ENCODE measurements around the gene SLC17A1.

SLC17A1 gene

GRCh38 chr6:25831532-25832306 lies at the start of gene SLC17A1:
Gene SLC17A1, minus strand, starts transcription at chr6:25832052. Its CDS starts 1,495 bp downstream, at chr6:25830557.
- Histone ChIP-seq H3K36me3 (ENCODE audit: low read depth) (no peaks in the 10 kb centered on the region), H3K4me1 (ENCODE audit: insufficient read depth, poor library complexity, severe bottlenecking) (no peaks in the 10 kb centered on the region), H3K4me3 (ENCODE audit: severe bottlenecking) (no peak within 1 kb of the TSS), H3K27ac (ENCODE audit: poor library complexity, severe bottlenecking) (no peak within 1 kb of the TSS), H3K9me3 (ENCODE audit: severe bottlenecking) (no peaks in the 10 kb centered on the region), H3K27me3 (ENCODE audit: insufficient read depth, poor library complexity, severe bottlenecking) (peaks cover 16% of the 10 kb centered on the region)
- TF ChIP-seq CTCF (IDR thresholded peaks at IDR 0.05; ENCODE audit: poor library complexity, severe bottlenecking), result no peak
- no peak for DNase-seq (ENCODE audit: low spot score)
- ATAC-seq (ENCODE audit: low read depth), result no peak

GRCh38 chr6:25880601-25881000 lies 48.7 kb upstream of the SLC17A1 start:
- Histone ChIP-seq H3K4me1 (ENCODE audit: insufficient read depth, poor library complexity, severe bottlenecking) (peaks cover 4% of the 10 kb centered on the region), H3K27me3 (ENCODE audit: insufficient read depth, poor library complexity, severe bottlenecking) (no peaks in the 10 kb centered on the region), H3K9me3 (ENCODE audit: severe bottlenecking) (no peaks in the 10 kb centered on the region), H3K27ac (ENCODE audit: poor library complexity, severe bottlenecking) (no peak overlapping the region), H3K4me3 (ENCODE audit: severe bottlenecking) (no peak overlapping the region), H3K36me3 (ENCODE audit: low read depth) (no peaks in the 10 kb centered on the region)
- DNase-seq (ENCODE audit: low spot score) (no peak), ATAC-seq (ENCODE audit: low read depth) (no peak)
- TF ChIP-seq CTCF (IDR thresholded peaks at IDR 0.05; ENCODE audit: poor library complexity, severe bottlenecking), result no peak

GRCh38 chr6:25878721-25879322 lies 47.0 kb upstream of the SLC17A1 start:
- Histone ChIP-seq H3K4me3 (ENCODE audit: severe bottlenecking) (no peak overlapping the region), H3K27ac (ENCODE audit: poor library complexity, severe bottlenecking) (no peak overlapping the region), H3K4me1 (ENCODE audit: insufficient read depth, poor library complexity, severe bottlenecking) (peaks cover 4% of the 10 kb centered on the region), H3K27me3 (ENCODE audit: insufficient read depth, poor library complexity, severe bottlenecking) (no peaks in the 10 kb centered on the region), H3K9me3 (ENCODE audit: severe bottlenecking) (no peaks in the 10 kb centered on the region), H3K36me3 (ENCODE audit: low read depth) (no peaks in the 10 kb centered on the region)
- ATAC-seq (ENCODE audit: low read depth) (no peak), DNase-seq (ENCODE audit: low spot score) (no peak)
- no peak for TF ChIP-seq CTCF (IDR thresholded peaks at IDR 0.05; ENCODE audit: poor library complexity, severe bottlenecking)

GRCh38 chr6:25875926-25876602 lies 44.2 kb upstream of the SLC17A1 start:
- no peak for DNase-seq (ENCODE audit: low spot score)

More at GRCh38 chr6:25875926-25876602, 44.2 kb upstream of the SLC17A1 start:
- H3K4me1 ChIP-seq (ENCODE audit: insufficient read depth, poor library complexity, severe bottlenecking), result no peaks in the 10 kb centered on the region
- ATAC-seq (ENCODE audit: low read depth), result no peak
- H3K4me3 ChIP-seq (ENCODE audit: severe bottlenecking), result no peak overlapping the region
- H3K27ac ChIP-seq (ENCODE audit: poor library complexity, severe bottlenecking), result no peak overlapping the region
- no peaks in the 10 kb centered on the region for H3K27me3 ChIP-seq (ENCODE audit: insufficient read depth, poor library complexity, severe bottlenecking)
- TF ChIP-seq CTCF (IDR thresholded peaks at IDR 0.05; ENCODE audit: poor library complexity, severe bottlenecking), result no peak
- H3K36me3 ChIP-seq (ENCODE audit: low read depth), result no peaks in the 10 kb centered on the region
- H3K9me3 ChIP-seq (ENCODE audit: severe bottlenecking), result no peaks in the 10 kb centered on the region

Data from RWPE2 (cell line).